Liver (tissue), 3 donors: Measurements from ENCODE around the gene TAF1C.

ENCODE experiments used
- CTCF ChIP-seq: fragments of 150-350 bp; IDR thresholded peaks from 2 replicates; pipeline ENCODE4 v1.5.1; 2017; ENCODE audit warnings: improper control_type of control experiment, low read depth, low read length; ENCODE audit not compliant: missing input control
- SP1 ChIP-seq: IDR thresholded peaks from 2 replicates; pipeline ENCODE4 v1.6.1; 2018; ENCODE audit warnings: antibody characterized with exemption, mild to moderate bottlenecking
- donor health status: healthy.
- donor health status: healthy.

- TF ChIP-seq CTCF: no peak
- no peak for TF ChIP-seq SP1
These were observed 12.2 kb upstream of the TAF1C start for GRCh38 chr16:84199097-84199496.
